Measurements from ENCODE around the gene TBXAS1. TPM values are rescaled to one million over a fixed set of nuclear protein-coding genes. Genes with fewer than 3 reads are reported as not detected.

Gene TBXAS1
- total RNA-seq, 1 donor from 2014 or later, result 1.3 TPM

DNA sequence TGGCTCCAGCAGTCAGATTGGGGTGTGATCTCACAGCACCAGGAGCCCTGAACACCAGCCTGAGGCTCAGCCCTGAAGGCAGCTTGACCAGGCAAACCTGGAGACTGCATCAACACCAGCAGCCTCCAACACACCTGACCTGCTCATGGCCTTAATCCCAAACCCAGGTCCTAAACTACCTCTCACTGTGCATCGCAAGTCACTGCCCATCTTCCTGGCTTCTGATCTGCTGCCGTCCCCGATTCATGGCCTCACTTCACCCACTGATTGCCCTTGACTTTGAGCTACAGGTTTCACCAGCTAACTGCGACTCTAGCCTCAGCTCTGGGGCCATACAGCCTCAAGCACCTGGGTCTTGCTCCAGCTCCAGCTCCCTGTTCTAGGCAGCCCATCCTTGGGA is 184.6 kb downstream of the TBXAS1 start:
- H3K4me1 Mint-ChIP-seq (ENCODE audit: unreplicated experiment), result peaks cover 18% of the 10 kb centered on the region
- no peak for TF ChIP-seq CTCF (IDR thresholded peaks at IDR 0.05; ENCODE audit: unreplicated experiment)

DNA sequence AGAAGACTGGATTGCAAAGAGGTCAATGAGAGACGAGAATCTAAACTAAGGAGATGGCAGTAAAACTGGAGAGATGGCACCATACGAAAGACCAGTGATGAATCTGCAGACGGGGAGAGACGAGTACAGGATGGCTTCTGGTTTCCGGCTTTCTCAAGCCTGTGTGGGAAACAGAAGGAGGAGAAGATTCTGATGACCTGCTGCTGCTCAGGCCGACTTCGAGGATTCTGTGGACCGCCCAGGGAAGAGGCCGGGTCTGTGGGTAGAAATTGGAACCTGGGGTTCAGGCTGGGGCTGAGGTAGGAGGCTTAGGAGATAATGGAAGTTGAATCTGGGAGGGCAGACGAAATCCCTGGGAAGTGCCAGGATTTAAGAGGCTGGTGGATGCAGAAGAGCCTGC is 185.1 kb downstream of the TBXAS1 start:
- Mint-ChIP-seq H3K27ac (ENCODE audit: unreplicated experiment) (no peak overlapping the region), H3K36me3 (ENCODE audit: low read depth, unreplicated experiment) (no peaks in the 10 kb centered on the region), H3K4me1 (ENCODE audit: unreplicated experiment) (peaks cover 18% of the 10 kb centered on the region), H3K27me3 (ENCODE audit: unreplicated experiment) (peaks cover 8% of the 10 kb centered on the region), H3K4me3 (ENCODE audit: unreplicated experiment) (no peak overlapping the region), H3K9me3 (ENCODE audit: unreplicated experiment) (no peaks in the 10 kb centered on the region)
- DNase-seq (ENCODE audit: low spot score), result no peak
- no peak for TF ChIP-seq CTCF (IDR thresholded peaks at IDR 0.05; ENCODE audit: unreplicated experiment)

More for the DNA sequence above, 184.6 kb downstream of the TBXAS1 start:
- no peak overlapping the region for H3K27ac Mint-ChIP-seq (ENCODE audit: unreplicated experiment)
- no peak for DNase-seq (ENCODE audit: low spot score)
- no peak overlapping the region for H3K4me3 Mint-ChIP-seq (ENCODE audit: unreplicated experiment)
- no peaks in the 10 kb centered on the region for H3K9me3 Mint-ChIP-seq (ENCODE audit: unreplicated experiment)
- peaks cover 8% of the 10 kb centered on the region for H3K27me3 Mint-ChIP-seq (ENCODE audit: unreplicated experiment)
- no peaks in the 10 kb centered on the region for H3K36me3 Mint-ChIP-seq (ENCODE audit: low read depth, unreplicated experiment)

- peaks cover 18% of the 10 kb centered on the region for H3K4me1 Mint-ChIP-seq (ENCODE audit: unreplicated experiment)
- TF ChIP-seq CTCF (IDR thresholded peaks at IDR 0.05; ENCODE audit: unreplicated experiment), result no peak
- H3K27me3 Mint-ChIP-seq (ENCODE audit: unreplicated experiment), result peaks cover 10% of the 10 kb centered on the region
- H3K36me3 Mint-ChIP-seq (ENCODE audit: low read depth, unreplicated experiment), result no peaks in the 10 kb centered on the region
- H3K4me3 Mint-ChIP-seq (ENCODE audit: unreplicated experiment), result no peak overlapping the region
- H3K9me3 Mint-ChIP-seq (ENCODE audit: unreplicated experiment), result no peaks in the 10 kb centered on the region
- no peak for DNase-seq (ENCODE audit: low spot score)
- H3K27ac Mint-ChIP-seq (ENCODE audit: unreplicated experiment), result no peak overlapping the region
Observed at GRCh38 chr7:140015471-140015970, 186.5 kb downstream of the TBXAS1 start.

- DNase-seq (ENCODE audit: low spot score), result no peak
- no peaks in the 10 kb centered on the region for H3K9me3 Mint-ChIP-seq (ENCODE audit: unreplicated experiment)
- no peak overlapping the region for H3K4me3 Mint-ChIP-seq (ENCODE audit: unreplicated experiment)
- H3K36me3 Mint-ChIP-seq (ENCODE audit: low read depth, unreplicated experiment), result no peaks in the 10 kb centered on the region
- H3K27ac Mint-ChIP-seq (ENCODE audit: unreplicated experiment), result no peak overlapping the region
- TF ChIP-seq CTCF (IDR thresholded peaks at IDR 0.05; ENCODE audit: unreplicated experiment), result no peak
- peaks cover 10% of the 10 kb centered on the region for H3K27me3 Mint-ChIP-seq (ENCODE audit: unreplicated experiment)
- H3K4me1 Mint-ChIP-seq (ENCODE audit: unreplicated experiment), result peaks cover 15% of the 10 kb centered on the region
Observed at GRCh38 chr7:140016540-140016939, 187.5 kb downstream of the TBXAS1 start.

DNA sequence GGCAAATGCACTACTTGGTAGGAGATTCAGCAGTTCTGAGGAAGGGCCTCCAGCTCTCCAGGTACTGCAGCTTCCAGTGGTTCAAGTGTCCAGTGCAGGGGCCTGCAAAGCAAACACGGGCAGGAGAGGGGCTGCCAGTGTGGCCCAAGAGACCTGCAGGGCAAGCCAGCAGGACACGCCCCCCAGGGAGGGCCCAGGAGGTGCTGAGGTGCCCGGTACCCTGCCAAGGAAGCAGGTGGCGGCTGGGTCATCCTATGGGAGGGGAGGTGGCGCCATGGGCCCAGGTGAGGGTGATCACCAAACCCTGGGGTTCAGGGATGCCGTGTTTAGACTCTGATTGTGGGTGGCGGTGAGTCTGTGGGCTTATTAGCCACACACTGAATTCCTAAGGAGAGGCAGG is 188.0 kb downstream of the TBXAS1 start:
- Mint-ChIP-seq H3K27ac (ENCODE audit: unreplicated experiment) (no peak overlapping the region), H3K4me1 (ENCODE audit: unreplicated experiment) (peaks cover 11% of the 10 kb centered on the region)
- DNase-seq (ENCODE audit: low spot score), result no peak

More for the DNA sequence above, 188.0 kb downstream of the TBXAS1 start:
- peaks cover 10% of the 10 kb centered on the region for H3K27me3 Mint-ChIP-seq (ENCODE audit: unreplicated experiment)
- H3K36me3 Mint-ChIP-seq (ENCODE audit: low read depth, unreplicated experiment), result peaks cover 3% of the 10 kb centered on the region
- no peak overlapping the region for H3K4me3 Mint-ChIP-seq (ENCODE audit: unreplicated experiment)
- H3K9me3 Mint-ChIP-seq (ENCODE audit: unreplicated experiment), result no peaks in the 10 kb centered on the region
- no peak for TF ChIP-seq CTCF (IDR thresholded peaks at IDR 0.05; ENCODE audit: unreplicated experiment)
